ENCODE measurements around the gene SGMS2. TPM values are rescaled to one million over a fixed set of nuclear protein-coding genes. Genes with fewer than 3 reads are reported as not detected.

Gene SGMS2
- total RNA-seq, 2 donors from 2014 or later, result 34.9 to 49.1 TPM

GRCh38 chr4:107894138-107894603, 69.4 kb downstream of the SGMS2 start:
- Histone ChIP-seq H3K9ac (ENCODE audit: low read depth in 2 of 2, low read length in 2 of 2) (no peak overlapping the region), H3K4me1 (no peaks in the 10 kb centered on the region), H3K4me3 (no peak overlapping the region), H3K27me3 (no peaks in the 10 kb centered on the region), H3K36me3 (no peaks in the 10 kb centered on the region), H3K9me3 (no peaks in the 10 kb centered on the region), H3K27ac (no peak overlapping the region)
- DNase-seq, result no peak
- no peak for TF ChIP-seq CTCF (IDR thresholded peaks at IDR 0.05)
- intact Hi-C loops (cut with DNase I), result no loop called here

- H3K9me3 ChIP-seq, result no peaks in the 10 kb centered on the region
- no peak for DNase-seq
- H3K27ac ChIP-seq, result peak overlapping the region; percentile 22
- no peak overlapping the region for H3K4me3 ChIP-seq
- no peaks in the 10 kb centered on the region for H3K27me3 ChIP-seq
- no peaks in the 10 kb centered on the region for H3K4me1 ChIP-seq
- H3K9ac ChIP-seq (ENCODE audit: low read depth in 2 of 2, low read length in 2 of 2), result no peak overlapping the region
- intact Hi-C loops (cut with DNase I), result no loop called here
- no peaks in the 10 kb centered on the region for H3K36me3 ChIP-seq
- no peak for TF ChIP-seq CTCF (IDR thresholded peaks at IDR 0.05)
Observed at GRCh38 chr4:107896158-107896645, 71.5 kb downstream of the SGMS2 start.

GRCh38 chr4:107896646-107897045, 71.9 kb downstream of the SGMS2 start:
- Histone ChIP-seq H3K9me3 (no peaks in the 10 kb centered on the region), H3K27ac (peak overlapping the region; percentile 22), H3K27me3 (no peaks in the 10 kb centered on the region), H3K4me3 (no peak overlapping the region), H3K4me1 (no peaks in the 10 kb centered on the region), H3K36me3 (no peaks in the 10 kb centered on the region), H3K9ac (ENCODE audit: low read depth in 2 of 2, low read length in 2 of 2) (no peak overlapping the region)
- DNase-seq, result no peak
- intact Hi-C loops (cut with DNase I), result no loop called here
- no peak for TF ChIP-seq CTCF (IDR thresholded peaks at IDR 0.05)

GRCh38 chr4:107897823-107898222, 73.1 kb downstream of the SGMS2 start:
- Histone ChIP-seq H3K9ac (ENCODE audit: low read depth in 2 of 2, low read length in 2 of 2) (no peak overlapping the region), H3K36me3 (no peaks in the 10 kb centered on the region), H3K9me3 (no peaks in the 10 kb centered on the region), H3K27me3 (no peaks in the 10 kb centered on the region), H3K4me1 (no peaks in the 10 kb centered on the region), H3K27ac (no peak overlapping the region), H3K4me3 (no peak overlapping the region)
- no peak for TF ChIP-seq CTCF (IDR thresholded peaks at IDR 0.05)
- intact Hi-C loops (cut with DNase I), result no loop called here
- DNase-seq, result no peak

DNA sequence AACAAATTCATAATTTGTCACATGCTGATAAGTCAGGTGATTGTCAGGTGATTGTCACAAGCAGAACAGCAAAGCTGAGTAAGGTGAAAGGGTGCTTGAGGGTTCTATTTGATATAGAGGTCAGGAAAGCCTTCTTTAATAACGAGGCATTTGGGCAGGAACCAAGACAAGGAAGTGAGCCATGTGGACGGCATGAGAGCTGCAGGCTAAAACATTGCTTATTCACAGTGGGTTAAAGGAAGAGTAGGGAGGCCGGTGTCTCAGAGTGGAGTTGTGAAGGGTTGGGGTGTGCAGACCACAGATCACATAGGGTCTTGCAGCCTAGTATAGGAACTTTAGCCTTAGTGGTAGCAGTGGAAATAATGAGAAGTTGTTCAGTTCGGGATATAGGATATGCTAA, 75.3 kb downstream of the SGMS2 start:
- no peak for DNase-seq
- no peaks in the 10 kb centered on the region for H3K27me3 ChIP-seq
- intact Hi-C loops (cut with DNase I), result no loop called here
- H3K4me3 ChIP-seq, result no peak overlapping the region
- H3K36me3 ChIP-seq, result no peaks in the 10 kb centered on the region
- TF ChIP-seq CTCF (IDR thresholded peaks at IDR 0.05), result no peak
- no peak overlapping the region for H3K27ac ChIP-seq
- no peaks in the 10 kb centered on the region for H3K9me3 ChIP-seq
- H3K9ac ChIP-seq (ENCODE audit: low read depth in 2 of 2, low read length in 2 of 2), result no peak overlapping the region
- no peaks in the 10 kb centered on the region for H3K4me1 ChIP-seq

Measured in colonic mucosa (tissue), 4 donors.